Neural cell (in vitro differentiated cells): ENCODE results near the gene TDRD12. TPM values are rescaled to one million over a fixed set of nuclear protein-coding genes. Genes with fewer than 3 reads are reported as not detected.

ENCODE experiments used
- H2AFZ ChIP-seq: fragments of 200-600, 300-800 bp; sonication (generic), shearing (Covaris generic); 2 replicates; pipeline ENCODE4 v1.6.0; 2014; ENCODE audit warnings: low read depth, mild to moderate bottlenecking, antibody characterized with exemption, low read length, moderate library complexity
- H3F3A ChIP-seq: fragments of 200-600 bp; shearing (Covaris generic); 2 replicates; pipeline ENCODE4 v1.6.1; 2016; ENCODE audit warnings: mild to moderate bottlenecking, moderate library complexity, mixed read lengths, antibody characterized with exemption, low read length; ENCODE audit not compliant: insufficient read depth, poor library complexity, severe bottlenecking
- H3K27ac ChIP-seq: fragments of 200-600, 300-800 bp; sonication (generic), shearing (Covaris generic); 2 replicates; pipeline ENCODE4 v1.5.1; 2014; ENCODE audit warnings: mild to moderate bottlenecking, low read length, moderate library complexity
- H3K27me3 ChIP-seq: fragments of 300-800, 200-600 bp; sonication (generic), shearing (Covaris generic); 2 replicates; pipeline ENCODE4 v1.6.0; 2014; ENCODE audit warnings: mild to moderate bottlenecking, low read depth, low read length, moderate library complexity; ENCODE audit not compliant: insufficient read depth
- H3K36me3 ChIP-seq: fragments of 300-800, 200-600 bp; sonication (generic), shearing (Covaris generic); 2 replicates; pipeline ENCODE4 v1.5.1; 2014; ENCODE audit warnings: mild to moderate bottlenecking, antibody characterized with exemption, low read length, moderate library complexity; ENCODE audit not compliant: insufficient read depth
- H3K4me2 ChIP-seq: fragments of 300-800, 200-600 bp; sonication (generic), shearing (Covaris generic); 2 replicates; pipeline ENCODE4 v1.6.0; 2014; ENCODE audit warnings: mild to moderate bottlenecking, low read length
- H3K4me3 ChIP-seq: fragments of 300-800, 200-600 bp; sonication (generic), shearing (Covaris generic); 2 replicates; pipeline ENCODE4 v1.5.1; 2014; ENCODE audit warnings: mild to moderate bottlenecking, low read length, moderate library complexity
- H3K79me2 ChIP-seq: fragments of 200-600 bp; shearing (Covaris generic); replicated peaks from 2 replicates; pipeline ENCODE4 v1.6.0; 2014; ENCODE audit warnings: mild to moderate bottlenecking, low read length, moderate library complexity; ENCODE audit not compliant: insufficient read depth
- H3K9ac ChIP-seq: fragments of 300-800, 200-600 bp; sonication (generic), shearing (Covaris generic); 2 replicates; pipeline ENCODE4 v1.6.1; 2016; ENCODE audit warnings: mild to moderate bottlenecking, low read length, mixed read lengths
- H3K9me2 ChIP-seq: fragments of 200-600 bp; shearing (Covaris generic); 2 replicates; pipeline ENCODE4 v1.6.1; 2016; ENCODE audit warnings: mild to moderate bottlenecking, low read length, mixed read lengths; ENCODE audit not compliant: insufficient read depth
- H3K9me3 ChIP-seq: fragments of 200-600, 300-800 bp; sonication (generic), shearing (Covaris generic); 2 replicates; pipeline ENCODE4 v1.6.1; 2016; ENCODE audit warnings: mild to moderate bottlenecking, mixed run types, low read length, moderate library complexity, mixed read lengths
- H4K20me1 ChIP-seq: fragments of 200-600 bp; shearing (Covaris generic); 2 replicates; pipeline ENCODE4 v1.6.1; 2016; ENCODE audit warnings: mild to moderate bottlenecking, mixed run types; ENCODE audit not compliant: insufficient read depth
- EP300 ChIP-seq: fragments of 450-650 bp; conservative IDR thresholded peaks from 2 replicates; pipeline ENCODE4 v1.6.1; 2014; ENCODE audit warnings: antibody characterized with exemption, mild to moderate bottlenecking, moderate library complexity; ENCODE audit not compliant: poor library complexity, severe bottlenecking
- EZH2 ChIP-seq: fragments of 200-600, 300-800 bp; shearing (Covaris generic), sonication (generic); IDR thresholded peaks from 2 replicates; pipeline ENCODE4 v1.6.1; 2014; ENCODE audit warnings: antibody characterized with exemption, low read length, borderline replicate concordance, mild to moderate bottlenecking; ENCODE audit not compliant: insufficient read depth, poor library complexity, severe bottlenecking
- MXI1 ChIP-seq: fragments of 450-650 bp; conservative IDR thresholded peaks from 2 replicates; pipeline ENCODE4 v1.6.1; 2014; ENCODE audit warnings: antibody characterized with exemption, mild to moderate bottlenecking; ENCODE audit not compliant: poor library complexity, severe bottlenecking
- POLR2AphosphoS5 ChIP-seq: IDR thresholded peaks from 2 replicates; pipeline ENCODE4 v1.6.1; 2012
- RAD21 ChIP-seq: fragments of 450-650 bp; conservative IDR thresholded peaks from 2 replicates; pipeline ENCODE4 v1.6.1; 2014; ENCODE audit warnings: antibody characterized with exemption, mild to moderate bottlenecking, moderate library complexity
- REST ChIP-seq: IDR thresholded peaks from 2 replicates; pipeline ENCODE4 v1.6.1; 2012; ENCODE audit warnings: borderline replicate concordance
- SMC3 ChIP-seq: fragments of 450-650 bp; conservative IDR thresholded peaks from 2 replicates; pipeline ENCODE4 v1.6.1; 2014; ENCODE audit warnings: antibody characterized with exemption, mild to moderate bottlenecking, moderate library complexity; ENCODE audit not compliant: poor library complexity
- TAF1 ChIP-seq: IDR thresholded peaks from 2 replicates; pipeline ENCODE4 v1.6.1; 2012; ENCODE audit warnings: low read depth
- polyA plus RNA-seq: library from polyadenylated mRNA; depleted of rRNA; stranded (reverse); fragments of >200 nt; gene quantifications from 2 replicates; pipeline ENCODE4 v1.2.3, GENCODE V29; 2014
- TF ChIP-seq, protein P1 (sequence below): fragments of 450-650 bp; IDR thresholded peaks from 2 replicates; pipeline ENCODE4 v1.5.1; 2014; ENCODE audit warnings: antibody characterized with exemption, mild to moderate bottlenecking, moderate library complexity; ENCODE audit not compliant: poor library complexity, severe bottlenecking

The TDRD12 gene
- polyA plus RNA-seq, 1 donor from 2014 or later = 9.2 TPM

- Histone ChIP-seq H3K27me3 (peaks cover 27% of the 10 kb centered on the region), H3K27ac (peak within 1 kb of the TSS; percentile 45), H4K20me1 (no peaks in the 10 kb centered on the region), H2AFZ (peak within 1 kb of the TSS; percentile 83), H3K9me3 (no peaks in the 10 kb centered on the region), H3K36me3 (no peaks in the 10 kb centered on the region), H3K9me2 (no peaks in the 10 kb centered on the region), H3K9ac (peak within 1 kb of the TSS; percentile 74), H3K79me2 (peaks cover 14% of the 10 kb centered on the region), H3F3A (no peaks in the 10 kb centered on the region), H3K4me2 (peak within 1 kb of the TSS; percentile 72), H3K4me3 (peak within 1 kb of the TSS; percentile 91)
- TF ChIP-seq TAF1 = peak; percentile 63
- no peak for TF ChIP-seq SMC3
- peak; percentile 45 for TF ChIP-seq MXI1
- peak; percentile 92 for TF ChIP-seq POLR2AphosphoS5
- TF ChIP-seq RAD21 = peak; percentile 7
- TF ChIP-seq EZH2 = no peak
- TF ChIP-seq, protein P1, sequence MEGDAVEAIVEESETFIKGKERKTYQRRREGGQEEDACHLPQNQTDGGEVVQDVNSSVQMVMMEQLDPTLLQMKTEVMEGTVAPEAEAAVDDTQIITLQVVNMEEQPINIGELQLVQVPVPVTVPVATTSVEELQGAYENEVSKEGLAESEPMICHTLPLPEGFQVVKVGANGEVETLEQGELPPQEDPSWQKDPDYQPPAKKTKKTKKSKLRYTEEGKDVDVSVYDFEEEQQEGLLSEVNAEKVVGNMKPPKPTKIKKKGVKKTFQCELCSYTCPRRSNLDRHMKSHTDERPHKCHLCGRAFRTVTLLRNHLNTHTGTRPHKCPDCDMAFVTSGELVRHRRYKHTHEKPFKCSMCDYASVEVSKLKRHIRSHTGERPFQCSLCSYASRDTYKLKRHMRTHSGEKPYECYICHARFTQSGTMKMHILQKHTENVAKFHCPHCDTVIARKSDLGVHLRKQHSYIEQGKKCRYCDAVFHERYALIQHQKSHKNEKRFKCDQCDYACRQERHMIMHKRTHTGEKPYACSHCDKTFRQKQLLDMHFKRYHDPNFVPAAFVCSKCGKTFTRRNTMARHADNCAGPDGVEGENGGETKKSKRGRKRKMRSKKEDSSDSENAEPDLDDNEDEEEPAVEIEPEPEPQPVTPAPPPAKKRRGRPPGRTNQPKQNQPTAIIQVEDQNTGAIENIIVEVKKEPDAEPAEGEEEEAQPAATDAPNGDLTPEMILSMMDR = no peak
- no peak for TF ChIP-seq EP300
- TF ChIP-seq REST = no peak
Measured at GRCh38 chr19:32674931-32675719, 44.4 kb upstream of the TDRD12 start, which contains the start of gene ANKRD27. TSS of gene ANKRD27 (minus strand) at chr19:32675180. CDS start at chr19:32659015, 16,165 bp downstream.

- H3K27ac ChIP-seq = peak within 1 kb of the TSS; percentile 45
- H3K27me3 ChIP-seq = peaks cover 27% of the 10 kb centered on the region
Measured at GRCh38 chr19:32675720-32676185, 43.8 kb upstream of the TDRD12 start, which contains the start of gene RGS9BP. TSS of gene RGS9BP (plus strand) at chr19:32675848. CDS start at chr19:32676264, 416 bp downstream.

More at GRCh38 chr19:32675720-32676185, 43.8 kb upstream of the TDRD12 start, which contains the start of gene RGS9BP:
- Histone ChIP-seq H3F3A (no peaks in the 10 kb centered on the region), H2AFZ (peak within 1 kb of the TSS; percentile 83), H3K9me3 (no peaks in the 10 kb centered on the region), H3K9me2 (no peaks in the 10 kb centered on the region), H4K20me1 (no peaks in the 10 kb centered on the region), H3K9ac (peak within 1 kb of the TSS; percentile 74), H3K36me3 (no peaks in the 10 kb centered on the region), H3K4me2 (peak within 1 kb of the TSS; percentile 65), H3K4me3 (peak within 1 kb of the TSS; percentile 91), H3K79me2 (peaks cover 14% of the 10 kb centered on the region)
- TF ChIP-seq POLR2AphosphoS5 = no peak
- TF ChIP-seq MXI1 = no peak
- TF ChIP-seq EP300 = no peak
- TF ChIP-seq TAF1 = no peak
- TF ChIP-seq EZH2 = peak; percentile 15
- TF ChIP-seq RAD21 = no peak
- TF ChIP-seq REST = no peak
